ENCODE results near the gene SERINC3.

The SERINC3 gene

GRCh38 chr20:44532259-44532980, 10.6 kb upstream of the SERINC3 start:
- DNase-seq = no peak

DNA sequence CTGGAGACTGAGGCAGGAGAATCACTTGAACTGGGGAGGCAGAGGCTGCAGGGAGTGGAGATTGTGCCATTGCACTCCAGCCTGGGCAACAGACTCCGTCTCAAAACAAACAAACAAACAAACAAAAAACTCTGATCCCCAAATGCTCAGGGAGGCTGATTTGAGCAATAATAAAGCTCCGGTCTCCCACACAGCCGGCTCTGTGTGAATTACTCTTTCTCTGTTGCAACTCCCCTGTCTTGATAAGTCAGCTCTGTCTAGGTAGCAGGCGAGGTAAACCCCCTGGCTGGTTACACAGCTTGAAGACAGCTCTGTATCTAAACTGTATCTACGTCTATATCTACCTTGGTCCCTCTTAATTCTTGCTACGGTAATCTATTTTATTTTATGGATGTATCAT, 6.4 kb upstream of the SERINC3 start:
- no peak for DNase-seq

DNA sequence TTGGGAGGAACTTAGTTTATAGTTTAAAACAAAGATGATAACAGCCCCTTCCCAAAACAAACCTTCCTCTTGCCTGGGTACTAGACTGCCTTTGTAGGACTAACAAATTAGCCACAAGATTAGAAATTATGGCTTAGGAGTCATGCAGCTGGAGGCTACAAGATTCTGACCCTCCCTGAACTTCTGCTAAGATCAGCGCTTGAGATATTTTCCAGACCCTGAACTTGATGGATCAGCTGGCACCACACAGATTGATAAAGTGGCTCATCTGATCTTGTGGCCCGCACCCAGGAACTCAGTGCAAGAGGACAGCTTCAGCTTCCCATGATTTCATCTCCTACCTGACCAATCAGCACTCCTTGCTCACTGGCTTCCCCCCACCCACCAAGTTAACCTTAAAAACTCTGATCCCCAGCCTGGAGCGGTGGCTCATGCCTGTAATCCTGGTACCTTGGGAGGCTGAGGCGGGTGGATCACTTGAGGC, 5.9 kb upstream of the SERINC3 start:
- DNase-seq = no peak

GRCh38 chr20:44526129-44526528, 4.3 kb upstream of the SERINC3 start:
- DNase-seq = no peak

DNA sequence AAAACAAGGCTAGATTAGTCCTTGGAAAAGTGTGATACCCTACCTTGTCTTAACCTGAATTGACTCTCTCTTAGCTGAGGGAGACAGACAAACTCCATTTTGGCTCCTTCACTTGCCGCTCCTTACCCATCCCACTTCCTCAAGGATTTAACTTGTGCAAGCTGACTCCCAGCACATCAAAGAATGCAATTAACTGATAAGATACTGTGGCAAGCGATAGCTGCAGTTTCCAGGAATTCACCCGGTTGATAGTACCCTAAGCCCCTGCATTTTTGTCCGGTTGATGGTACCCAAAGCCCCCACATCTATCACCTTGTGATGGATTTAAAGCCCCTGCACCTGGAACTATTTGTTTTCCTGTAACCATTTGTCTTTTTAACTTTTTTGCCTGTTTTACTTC, 1.9 kb upstream of the SERINC3 start:
- no peak for DNase-seq

DNA sequence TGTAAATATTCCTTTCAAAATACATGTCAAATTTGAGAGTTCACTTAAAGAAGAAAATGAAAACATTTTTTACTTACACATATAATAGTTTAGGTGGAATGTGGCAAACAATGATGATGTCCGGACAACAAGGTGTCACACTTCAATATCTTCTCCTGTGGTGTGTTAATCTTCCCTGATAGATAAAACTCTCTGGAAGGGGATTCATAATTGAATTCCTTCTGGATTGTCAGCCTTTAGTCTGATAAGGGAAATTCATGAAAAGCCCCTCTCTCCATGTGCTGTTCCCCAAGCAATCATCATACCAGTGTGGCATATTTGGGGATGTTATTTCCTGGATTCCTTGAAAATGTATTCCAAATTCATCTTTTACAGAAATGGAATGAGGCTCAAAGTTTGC, 971 bp upstream of the SERINC3 start:
- no peak for DNase-seq

DNA sequence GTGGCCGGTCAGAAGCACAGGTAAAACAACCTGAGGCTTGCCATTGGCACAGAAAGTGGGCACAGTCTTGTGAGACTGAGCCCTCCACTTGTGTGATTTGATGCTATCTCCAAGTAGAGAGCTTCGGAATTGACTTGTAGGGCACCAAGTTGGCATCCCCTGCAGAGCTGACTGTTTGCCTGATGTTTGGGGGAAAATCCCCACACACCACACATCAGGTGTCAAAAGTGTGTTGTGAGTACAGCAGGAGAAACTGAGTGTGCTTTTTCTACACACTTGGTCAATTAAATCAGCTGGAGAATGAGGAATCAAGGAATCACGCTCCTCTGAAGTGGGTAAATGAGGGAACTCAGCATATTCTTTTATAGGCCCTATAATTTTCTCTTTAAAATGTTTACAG, 989 bp downstream of the SERINC3 start:
- no peak for DNase-seq

- DNase-seq = no peak
These were observed 3.6 kb downstream of the SERINC3 start for GRCh38 chr20:44518248-44518647.

- DNase-seq = no peak
These were observed 4.4 kb downstream of the SERINC3 start for GRCh38 chr20:44517454-44517853.

DNA sequence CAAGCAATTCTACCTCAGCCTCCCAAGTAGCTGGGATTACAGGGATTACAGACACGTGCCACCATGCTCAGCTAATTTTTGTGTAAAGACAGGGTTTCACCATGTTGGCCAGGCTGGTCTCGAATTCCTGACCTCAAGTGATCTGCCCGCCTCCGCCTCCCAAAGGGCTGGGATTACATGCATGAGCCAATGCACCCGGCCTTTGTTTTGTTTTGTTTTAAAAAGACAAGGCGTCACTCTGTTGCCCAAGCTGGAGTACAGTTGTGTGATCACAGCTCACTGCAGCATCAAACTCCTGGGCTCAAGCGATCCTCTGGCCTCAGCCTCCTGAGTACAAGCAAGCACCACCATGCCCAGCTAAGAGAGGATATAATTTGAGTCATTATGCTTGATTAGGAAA, 5.4 kb downstream of the SERINC3 start:
- no peak for DNase-seq

- no peak for DNase-seq
These were observed 8.0 kb downstream of the SERINC3 start for GRCh38 chr20:44513871-44514270.

DNA sequence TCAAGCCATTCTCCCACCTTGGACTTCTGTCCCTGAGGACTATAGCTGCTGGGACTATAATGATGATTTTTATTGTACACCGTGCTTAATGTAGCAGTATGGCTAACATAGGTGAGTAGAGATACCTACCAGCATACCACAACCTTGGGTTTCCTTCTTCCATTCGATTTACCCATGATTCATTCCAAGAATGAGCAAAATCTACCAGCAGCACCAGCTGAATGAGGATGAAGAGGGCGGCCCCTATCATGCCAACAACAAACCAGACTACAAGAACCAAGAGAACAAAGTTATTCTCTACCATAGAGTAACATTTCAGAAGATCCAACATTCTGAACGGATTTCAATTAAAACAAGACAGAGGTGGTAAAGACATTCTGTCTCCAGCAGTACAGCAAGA, 12.1 kb downstream of the SERINC3 start:
- DNase-seq = no peak

- DNase-seq = no peak
These were observed 17.2 kb downstream of the SERINC3 start for GRCh38 chr20:44504402-44505307.

DNA sequence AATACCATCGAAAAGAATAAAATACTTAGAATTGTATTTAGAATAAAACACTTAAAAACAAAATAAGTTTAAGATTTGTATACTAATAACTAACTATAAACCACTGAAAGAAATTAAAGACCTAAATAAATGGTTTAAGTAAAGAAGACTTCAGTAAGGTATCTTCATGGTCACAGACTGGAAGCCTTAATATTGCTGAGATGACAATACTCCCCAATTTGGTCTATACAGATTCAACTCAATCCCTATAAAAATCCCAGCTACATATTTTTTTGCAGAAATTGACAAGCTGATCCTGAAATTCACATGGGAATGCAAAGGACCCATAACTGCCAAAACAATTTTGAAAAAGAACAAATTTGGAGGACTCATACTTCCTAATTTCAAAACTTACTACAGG, 18.9 kb downstream of the SERINC3 start:
- no peak for DNase-seq

- DNase-seq = no peak
These were observed 20.4 kb downstream of the SERINC3 start for GRCh38 chr20:44501448-44501847.

DNA sequence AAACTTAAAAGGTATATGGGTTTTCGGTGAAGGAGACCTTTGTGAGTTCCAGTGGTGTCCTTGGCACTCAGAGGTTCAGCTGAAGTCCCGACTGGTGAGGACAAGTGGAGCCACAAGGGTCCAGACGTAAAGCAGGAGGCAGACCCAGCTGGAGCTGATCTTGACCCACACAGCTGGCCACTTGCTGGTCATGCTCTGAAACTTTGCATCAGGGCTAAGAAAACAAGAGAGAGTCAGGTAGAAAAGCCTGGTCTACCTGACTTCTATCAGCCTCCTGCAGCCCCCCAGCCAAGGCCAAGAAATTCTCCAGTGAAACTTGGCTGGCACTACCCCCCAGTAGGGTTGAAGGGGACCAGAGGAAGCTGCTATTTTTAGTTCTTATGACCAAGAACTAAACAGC, 21.6 kb downstream of the SERINC3 start:
- no peak for DNase-seq

DNA sequence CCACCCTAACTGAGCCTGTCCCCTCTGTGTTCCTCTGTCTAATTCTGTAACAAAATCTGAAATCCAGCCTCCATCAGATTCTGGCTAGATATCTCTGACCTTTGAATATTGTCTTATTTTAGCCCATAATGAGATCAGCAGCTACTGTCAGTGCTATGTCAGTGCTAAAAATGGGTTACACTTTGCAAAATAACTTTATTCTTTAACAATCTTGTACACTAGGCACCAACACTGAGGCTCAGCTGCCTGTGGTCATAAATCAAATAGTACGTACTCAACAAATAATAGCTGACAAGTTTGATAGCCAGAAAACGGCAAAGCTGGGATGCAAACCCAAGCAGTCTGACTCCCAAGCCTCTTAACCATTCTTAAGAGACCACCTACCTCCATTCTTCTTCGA, 24.1 kb downstream of the SERINC3 start:
- no peak for DNase-seq

DNA sequence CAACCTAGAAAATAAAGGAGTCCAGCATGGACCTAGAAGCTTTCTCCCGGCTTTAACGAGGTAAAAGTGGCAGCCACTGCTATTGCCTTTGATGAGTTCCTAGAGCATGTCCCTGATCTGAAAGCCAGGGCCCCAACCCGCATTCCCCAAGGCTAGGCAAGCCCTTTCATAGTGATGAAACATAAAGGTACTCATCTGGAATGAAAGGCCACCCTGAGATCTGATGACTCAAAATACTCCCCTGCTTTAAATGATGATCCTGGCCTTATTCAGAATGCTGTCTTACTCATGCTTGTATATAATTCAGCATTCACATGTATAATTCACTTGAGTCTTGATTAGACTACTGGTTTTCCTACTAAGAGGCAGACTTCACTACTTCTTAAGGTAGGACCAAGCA, 24.9 kb downstream of the SERINC3 start:
- DNase-seq = no peak

DNA sequence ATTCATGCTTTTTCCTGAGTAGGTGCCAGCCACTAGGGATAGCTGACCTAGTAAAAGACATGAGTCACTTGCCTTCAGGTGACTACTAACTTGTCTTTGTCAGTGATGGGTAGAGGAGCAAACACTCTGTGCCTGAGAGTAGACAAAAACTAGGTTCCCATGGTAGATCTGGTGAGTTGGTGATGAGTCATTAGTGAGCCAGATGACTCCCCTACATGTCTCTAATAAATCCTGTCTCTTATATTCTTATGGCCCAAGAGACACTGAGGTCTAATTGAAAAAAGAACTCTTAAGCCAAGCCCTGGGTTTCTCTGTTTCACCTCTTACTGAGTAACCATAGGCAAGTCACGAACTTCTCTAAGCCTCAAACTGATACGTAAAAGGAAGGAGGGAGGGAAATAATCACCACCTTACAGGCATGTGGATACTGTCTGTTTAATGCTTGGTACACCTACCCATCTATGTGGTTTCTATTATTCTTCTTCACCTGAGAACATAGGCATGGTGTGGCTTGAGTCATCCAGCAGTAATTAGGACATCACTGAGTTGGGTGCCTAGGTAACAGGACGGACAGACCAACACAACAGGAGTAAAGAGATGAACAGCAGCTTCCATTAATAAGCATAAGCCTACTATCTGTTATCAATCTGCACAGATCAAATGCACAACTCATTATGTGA, 25.9 kb downstream of the SERINC3 start:
- DNase-seq = no peak

DNA sequence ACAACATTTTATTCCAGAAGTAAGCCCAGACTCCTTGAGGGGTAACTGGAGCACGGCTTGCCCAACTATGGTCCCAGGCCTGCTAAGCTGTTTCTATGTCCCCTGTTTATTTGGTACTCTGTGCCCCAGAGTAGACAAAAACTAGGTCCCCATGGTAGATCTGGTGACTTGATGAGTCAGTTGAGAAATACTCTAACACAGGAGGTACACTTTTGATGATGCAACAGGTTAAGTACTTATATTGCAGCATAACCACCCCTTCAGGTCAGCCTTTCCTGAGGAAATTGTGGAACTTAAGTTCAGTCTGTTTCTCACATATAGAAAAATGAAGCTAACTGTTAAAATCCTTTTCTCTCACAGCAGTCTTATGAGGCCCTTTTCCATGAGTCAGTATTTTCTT, 26.6 kb downstream of the SERINC3 start:
- no peak for DNase-seq

GRCh38 chr20:44494681-44495080, 27.2 kb downstream of the SERINC3 start:
- no peak for DNase-seq

DNA sequence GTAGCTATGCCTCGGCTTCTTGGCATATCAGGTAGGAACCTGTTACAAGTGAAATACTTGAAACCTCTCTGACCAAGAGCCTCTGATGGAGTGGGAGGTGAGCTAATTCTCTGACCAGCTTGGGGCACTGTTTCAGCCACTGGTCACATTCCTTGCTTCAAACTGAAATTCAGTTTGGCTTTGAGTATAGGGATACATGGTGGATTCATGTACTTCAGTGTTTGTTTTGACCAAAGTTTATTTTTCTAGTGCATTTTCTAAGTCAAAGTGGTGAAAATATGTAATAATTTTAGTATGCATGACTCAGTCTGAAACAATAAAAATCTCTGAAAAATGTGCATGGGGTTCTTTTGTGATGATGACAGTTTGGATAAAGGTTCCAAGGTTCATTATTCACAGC, 27.6 kb downstream of the SERINC3 start:
- DNase-seq = no peak

GRCh38 chr20:44491635-44492395, 30.1 kb downstream of the SERINC3 start:
- no peak for DNase-seq
